Measurements from ENCODE around the gene RASSF7.
A peak's percentile ranks its signal among the peaks of the same experiment; 100 is the strongest.

RASSF7 gene

DNA sequence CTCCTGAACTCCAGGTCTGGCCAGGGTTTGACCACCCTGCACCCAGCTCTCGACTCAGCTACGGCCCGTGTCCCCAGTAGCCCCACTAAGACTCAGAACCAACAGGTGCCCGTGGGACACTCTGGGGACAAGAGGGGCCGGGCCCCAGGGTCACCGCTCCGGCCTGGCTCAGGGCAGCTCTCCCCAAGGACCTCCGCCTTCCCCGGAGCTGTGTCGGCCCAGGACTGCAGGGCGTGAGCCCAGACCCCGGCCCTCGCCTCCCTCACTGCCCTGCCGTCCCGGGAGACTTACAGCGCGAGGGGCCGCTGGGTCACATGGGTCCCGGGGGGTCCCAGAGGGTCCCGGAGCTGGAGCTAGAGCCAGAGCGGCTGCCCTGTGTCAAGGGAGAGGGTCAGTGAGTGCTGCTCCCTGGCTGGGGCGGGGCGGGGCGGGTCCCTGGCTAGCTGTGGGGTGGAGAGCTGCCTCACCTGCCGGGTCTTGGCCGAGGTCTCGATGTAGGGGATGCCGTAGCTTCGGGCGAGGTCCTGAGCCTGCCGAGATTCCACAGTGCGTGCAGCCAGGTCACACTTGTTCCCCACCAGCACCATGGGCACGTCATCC is 27.7 kb upstream of the RASSF7 start:
- no peak for DNase-seq (ENCODE audit: low read depth)

DNA sequence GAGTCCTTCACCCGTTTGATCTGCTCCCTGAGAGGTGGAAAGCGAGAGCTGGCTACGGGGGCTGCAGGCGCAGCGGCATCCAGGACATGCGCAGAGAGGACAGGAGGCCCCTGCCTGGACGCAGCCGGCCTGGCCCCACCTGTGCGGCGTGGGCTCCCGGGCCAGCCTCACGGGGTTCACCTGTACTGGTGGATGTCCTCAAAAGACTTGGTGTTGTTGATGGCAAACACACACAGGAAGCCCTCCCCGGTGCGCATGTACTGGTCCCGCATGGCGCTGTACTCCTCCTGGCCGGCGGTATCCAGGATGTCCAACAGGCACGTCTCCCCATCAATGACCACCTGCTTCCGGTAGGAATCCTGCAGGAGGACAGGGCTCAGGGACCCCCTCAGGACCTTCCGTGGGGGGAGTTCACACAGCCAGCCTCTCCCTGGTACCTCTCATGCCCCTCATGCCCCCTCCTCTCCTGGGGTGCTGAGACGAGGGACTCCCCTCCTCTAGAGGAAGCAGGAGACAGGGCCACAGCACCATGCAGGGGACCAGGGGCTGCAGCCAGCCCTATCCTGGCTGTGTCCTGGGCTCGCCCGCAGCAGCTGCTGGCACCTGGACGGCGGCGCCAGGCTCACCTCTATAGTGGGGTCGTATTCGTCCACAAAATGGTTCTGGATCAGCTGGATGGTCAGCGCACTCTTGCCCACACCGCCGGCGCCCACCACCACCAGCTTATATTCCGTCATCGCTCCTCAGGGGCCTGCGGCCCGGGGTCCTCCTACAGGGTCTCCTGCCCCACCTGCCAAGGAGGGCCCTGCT is 27.0 kb upstream of the RASSF7 start:
- no peak for DNase-seq (ENCODE audit: low read depth)

DNA sequence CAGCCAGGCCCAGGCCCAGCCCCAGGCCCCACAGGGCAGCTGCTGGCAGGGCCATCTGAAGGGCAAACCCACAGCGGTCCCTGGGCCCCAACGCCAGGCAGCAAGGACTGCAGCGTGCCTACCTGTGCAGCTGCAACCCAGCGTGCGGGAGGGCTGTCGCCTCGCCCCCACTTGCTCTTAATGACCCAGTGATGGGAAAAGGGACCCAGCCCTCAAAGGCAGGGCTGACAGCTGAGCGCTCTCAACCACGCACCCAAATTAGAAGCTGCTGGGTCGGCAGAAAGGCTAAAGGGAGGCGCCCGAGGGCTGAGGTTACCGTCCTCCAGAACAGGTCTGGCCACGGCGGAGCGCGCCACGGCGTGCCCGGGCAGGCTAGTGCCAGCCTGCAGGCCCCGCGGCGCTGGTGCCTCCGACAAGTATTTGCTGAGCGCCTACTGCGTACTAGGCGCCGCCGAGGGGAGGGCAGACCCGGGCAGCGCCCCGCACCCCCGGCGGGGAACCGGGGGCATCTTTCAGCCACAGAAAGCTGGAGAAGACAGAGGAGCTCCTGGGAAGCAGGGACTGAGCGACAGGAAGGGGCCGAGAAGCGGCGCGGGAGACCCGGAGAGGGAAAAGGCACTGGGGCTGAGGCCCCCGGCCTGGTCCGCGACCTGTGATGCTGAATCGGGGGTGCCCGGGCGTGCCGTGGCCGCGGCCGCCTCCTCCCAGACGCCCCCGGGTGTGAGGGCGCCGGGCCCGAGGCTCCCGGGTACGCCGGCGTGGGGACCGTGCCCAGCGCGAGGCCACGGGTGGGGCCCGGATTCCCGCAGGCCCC is 26.2 kb upstream of the RASSF7 start:
- DNase-seq (ENCODE audit: low read depth), result no peak

DNA sequence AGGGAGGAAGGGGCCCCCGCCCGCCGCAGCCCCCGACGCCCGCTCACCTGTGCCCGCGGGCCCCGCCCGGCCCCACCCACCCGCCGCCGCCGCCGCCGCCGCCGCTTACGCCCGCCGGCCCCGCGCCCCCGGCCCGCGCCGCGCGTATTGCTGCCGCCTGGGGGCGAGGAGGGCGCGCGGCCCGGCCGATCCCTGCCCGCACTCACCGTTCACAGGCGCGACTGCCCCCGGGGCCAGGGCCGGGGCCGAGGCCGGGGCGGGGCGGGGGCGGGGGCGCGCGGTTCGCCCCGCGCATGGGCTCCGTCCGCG is 25.6 kb upstream of the RASSF7 start:
- no peak for DNase-seq (ENCODE audit: low read depth)

DNA sequence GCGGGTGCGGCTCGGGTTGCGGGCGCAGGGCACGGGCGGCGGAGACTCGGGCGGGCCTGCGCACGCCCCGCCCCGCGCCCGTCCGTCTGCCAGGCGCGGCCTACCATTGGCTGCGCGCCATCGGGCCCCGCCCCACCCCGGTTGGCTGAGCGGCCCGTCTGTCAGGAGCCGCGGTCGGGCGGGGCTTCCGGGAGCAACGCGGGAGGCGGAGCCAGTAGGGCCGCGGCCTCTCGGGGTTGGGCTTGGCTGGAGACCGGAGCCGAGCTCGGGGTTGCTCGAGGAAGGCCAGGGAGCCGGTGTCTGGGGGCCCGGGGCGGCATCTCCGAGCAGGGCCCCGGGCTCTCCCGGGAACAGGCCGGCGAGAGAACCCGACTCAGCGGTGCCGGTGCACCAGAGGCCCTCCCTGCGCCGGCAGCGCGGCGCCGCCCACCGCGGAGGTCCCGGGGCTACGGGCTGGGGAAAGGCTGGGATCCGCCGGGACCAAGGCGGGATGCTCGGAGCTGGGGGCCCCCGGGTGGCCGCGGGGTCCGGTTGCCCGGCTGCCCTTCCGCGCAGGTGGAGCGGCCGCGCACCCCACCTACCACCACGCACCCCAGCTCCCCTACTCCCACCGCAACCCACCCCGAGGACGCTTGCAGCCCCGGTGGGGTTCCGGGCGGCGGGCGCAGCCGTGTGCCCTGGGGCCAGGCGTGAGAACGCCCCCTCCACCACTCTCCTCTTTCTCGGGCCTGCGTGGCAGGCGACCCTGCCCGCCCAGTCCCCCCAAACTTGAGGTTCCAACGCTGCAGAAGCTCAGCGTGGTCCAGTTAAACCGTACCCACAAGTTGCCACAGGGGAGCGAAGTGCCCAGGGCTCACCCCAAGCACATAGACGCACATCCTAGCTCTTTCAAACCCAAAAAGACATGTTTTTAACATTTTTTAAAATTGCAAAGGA is 25.0 kb upstream of the RASSF7 start, which contains the start of gene HRAS:
Gene HRAS (minus strand): TSS at position 58 of the 936 bp plus-strand sequence.
- peak; percentile 96 for DNase-seq (ENCODE audit: low read depth)

DNA sequence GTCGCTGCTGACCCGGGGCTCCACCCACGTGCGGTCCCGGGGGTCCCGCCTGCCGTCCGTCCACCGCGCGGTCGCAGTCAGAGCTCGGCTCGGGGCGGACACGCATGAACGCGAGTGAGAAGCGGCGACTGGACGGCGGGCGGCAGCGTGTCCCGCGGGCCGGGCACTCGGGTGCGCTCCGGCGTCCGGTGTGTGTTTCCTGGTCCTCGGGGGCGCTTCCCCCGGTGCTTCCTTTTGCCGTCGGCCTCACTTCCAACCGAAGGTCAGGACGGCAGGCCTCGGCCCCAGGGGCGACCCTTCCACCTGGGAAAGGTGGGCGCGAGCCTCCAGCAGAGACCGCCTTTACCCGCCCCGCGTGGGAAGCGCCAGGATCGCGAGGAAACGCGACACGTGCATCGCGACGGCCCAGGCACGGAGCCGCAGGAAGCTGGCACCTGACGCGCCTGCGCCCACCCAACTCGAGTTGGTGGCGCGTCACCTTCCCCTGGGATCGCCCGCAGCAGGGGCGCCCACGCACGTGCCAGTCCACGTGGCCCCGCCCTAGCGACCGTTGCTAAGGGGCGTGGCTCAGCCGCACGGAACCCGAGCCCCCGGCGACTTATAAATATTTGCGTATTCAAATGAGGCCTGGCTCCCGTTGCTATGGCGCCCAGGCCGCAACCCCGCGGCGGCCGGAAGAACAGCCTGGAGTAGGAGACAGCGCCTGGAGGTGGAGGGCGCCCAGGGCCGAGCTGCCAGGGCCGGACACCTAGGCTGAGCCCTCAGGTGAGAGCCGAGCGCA is 23.7 kb upstream of the RASSF7 start, which contains the start of gene LRRC56:
Gene LRRC56 (plus strand): TSS at position 687 of the 781 bp plus-strand sequence. CDS start 3,158 bp downstream, outside the sequence.
- DNase-seq (ENCODE audit: low read depth), result peak; percentile 85

DNA sequence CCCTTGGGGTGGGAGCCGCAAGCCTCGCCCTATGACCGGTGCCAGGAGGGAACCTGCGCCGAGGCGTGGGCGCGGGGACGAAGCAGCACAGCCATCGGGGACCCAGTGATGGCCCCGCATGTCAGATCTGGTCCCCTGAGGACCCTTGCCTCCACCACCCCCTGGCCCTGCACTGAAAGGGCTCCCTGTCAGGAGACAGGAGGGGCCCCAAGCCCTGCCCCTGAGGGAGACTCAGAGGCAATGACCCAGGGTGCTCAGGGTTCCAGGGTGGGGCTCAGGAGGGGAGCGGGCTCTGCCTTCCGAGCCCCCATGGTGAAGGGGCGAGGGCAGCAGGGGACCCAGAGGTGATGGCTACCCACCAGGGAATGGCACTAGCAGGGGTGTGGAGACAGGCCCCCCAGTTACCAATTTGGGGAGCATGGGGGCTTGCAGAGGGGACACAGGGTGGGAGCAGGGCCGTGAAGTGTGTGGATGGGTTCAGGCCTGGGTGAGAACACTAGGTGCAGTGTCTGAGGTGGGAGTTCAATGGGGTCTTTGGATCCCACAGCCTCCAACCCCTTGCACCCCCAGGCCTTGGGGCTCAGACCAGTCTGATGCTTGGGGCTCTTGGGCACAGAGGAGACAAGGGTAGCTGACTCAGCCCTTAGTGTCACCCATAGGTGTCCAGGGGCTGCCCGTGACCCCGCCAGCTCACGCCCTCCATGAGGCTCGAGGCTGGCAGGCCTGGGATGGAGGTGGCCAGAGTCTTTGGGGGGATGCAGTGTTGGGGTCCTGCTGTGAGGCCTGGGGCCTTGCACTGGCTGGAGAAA is 22.9 kb upstream of the RASSF7 start:
- DNase-seq (ENCODE audit: low read depth), result no peak

DNA sequence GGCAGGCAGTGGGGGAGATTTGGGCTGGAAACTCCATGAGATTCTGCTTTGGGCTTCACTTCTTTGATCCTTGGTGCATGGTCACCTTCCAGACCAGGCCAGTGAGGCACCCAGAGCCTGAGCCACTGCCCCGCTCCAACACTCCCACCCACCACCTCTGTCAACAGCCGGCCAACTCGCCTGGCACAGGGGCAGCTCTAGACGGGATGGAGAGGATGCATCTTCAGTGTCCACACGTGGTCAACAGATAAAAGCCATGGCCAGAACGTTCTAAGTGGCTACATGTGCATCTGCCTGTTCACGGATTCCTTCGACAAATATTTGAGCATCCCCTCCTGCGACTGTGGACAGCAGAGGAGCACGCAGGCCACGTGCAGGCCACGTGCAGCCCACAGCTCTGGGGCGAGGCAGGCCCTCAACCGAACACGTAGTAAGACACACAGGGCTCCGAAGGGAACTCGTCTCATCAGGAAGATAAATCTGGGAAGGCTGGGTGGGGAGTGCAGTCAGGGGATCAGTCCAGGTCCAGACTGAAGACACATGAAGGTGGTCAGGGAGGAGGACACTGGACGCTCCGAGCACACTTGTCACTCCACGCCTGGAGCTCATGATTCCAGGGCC is 22.2 kb upstream of the RASSF7 start:
- DNase-seq (ENCODE audit: low read depth), result no peak

DNA sequence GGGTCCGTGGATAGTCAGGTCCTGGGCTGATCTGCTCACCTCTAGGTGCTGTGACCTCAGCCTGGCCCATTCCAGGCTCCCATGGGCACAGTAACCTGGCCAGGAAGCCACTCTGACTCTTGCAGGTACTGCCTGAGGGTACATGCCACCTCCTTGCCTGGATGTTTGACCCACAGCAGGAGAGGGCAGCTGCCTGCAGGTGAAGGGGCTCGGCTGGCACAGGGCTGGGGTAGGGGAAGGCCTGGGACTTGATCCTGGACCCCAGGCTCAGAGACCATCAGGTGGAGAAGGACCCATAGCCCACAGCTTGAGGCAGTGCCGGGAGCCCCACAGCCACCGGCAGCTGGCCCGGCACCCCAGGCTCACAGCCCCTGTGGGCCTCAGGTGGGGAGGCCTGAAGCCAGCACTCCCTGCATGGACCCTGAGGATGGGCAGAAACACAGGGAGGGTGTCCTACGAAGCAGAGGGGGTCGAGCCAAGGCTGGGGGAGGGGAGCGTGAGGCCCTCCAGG is 20.7 kb upstream of the RASSF7 start:
- DNase-seq (ENCODE audit: low read depth), result no peak

DNA sequence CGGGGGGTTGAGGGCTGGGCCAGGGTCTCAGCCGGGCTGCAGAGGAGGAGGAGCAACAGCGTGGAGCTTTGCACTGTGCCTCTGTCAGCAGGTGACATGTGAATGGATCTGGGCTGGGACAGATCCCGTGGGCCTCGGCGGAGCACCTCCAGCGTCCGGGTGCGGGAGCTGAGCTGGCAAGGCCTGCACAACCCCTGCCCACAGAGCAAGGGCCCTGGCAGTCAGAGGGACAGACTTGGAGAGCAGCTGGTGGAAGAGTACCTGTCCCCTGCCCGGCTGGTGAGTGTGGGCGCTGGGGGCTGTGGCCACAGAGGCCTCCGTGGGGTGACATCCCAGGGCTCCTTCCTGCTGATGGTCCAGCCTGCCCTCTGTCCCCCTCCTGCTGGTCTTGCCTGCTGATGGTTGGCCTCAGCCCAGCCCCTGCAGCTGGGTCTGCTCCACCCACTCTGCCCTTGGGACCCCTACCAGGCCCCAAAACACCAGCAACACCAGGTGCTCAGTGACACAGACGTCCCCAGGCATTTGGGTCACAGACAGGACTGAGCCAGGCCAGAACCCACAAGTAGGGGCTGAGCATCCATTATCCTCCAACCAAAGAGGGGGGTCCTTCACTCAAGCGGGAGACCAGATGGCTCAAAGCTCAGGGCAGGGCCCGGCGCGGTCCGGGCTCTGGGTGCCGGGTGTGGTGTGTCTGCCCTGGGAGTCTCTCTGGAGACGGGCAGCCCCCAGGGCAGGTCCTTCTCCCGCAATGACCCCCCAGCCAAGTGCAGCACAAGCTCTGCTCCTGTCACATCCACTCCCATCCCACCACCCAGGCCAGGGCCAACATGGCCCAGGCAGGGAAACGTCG is 20.0 kb upstream of the RASSF7 start:
- no peak for DNase-seq (ENCODE audit: low read depth)

DNA sequence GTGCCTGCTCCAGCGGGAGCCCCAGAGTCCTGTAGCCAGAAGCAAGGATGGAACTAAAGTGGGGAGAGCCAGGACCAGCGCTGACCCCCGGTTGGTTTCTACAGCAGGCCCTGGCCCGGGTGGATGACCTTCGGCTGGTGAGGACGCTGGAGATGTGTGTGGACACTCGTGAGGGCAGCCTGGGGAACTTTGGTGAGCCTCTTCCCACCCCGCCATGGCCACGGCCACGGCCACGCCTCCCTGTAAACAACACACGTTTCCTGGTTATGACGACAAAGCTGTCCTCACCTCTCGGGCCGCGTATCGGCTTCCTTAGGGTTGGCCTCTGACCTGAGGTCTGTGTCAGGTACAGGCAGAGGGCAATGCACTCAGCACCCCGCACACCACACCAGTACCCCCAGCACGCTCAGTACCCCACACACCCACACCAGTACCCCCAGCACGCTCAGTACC is 19.3 kb upstream of the RASSF7 start:
- DNase-seq (ENCODE audit: low read depth), result no peak

DNA sequence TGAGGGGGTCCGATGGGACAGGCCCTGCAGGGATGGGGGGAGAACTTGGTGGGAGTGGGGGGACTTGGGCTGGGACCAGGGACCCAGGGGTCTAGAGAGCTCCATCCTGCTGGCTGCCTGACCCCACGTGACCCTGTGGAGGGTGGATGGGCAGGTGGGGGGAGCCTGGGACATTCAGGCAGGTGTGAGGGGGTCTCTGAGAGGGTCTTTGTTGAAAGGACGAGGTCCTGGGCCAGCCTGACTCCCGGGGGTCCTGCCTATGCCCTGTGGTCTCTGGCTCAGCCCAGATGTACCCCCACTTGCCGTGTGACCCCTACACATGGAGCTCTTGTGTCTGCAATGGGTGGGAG is 16.0 kb upstream of the RASSF7 start:
- DNase-seq (ENCODE audit: low read depth), result no peak

DNA sequence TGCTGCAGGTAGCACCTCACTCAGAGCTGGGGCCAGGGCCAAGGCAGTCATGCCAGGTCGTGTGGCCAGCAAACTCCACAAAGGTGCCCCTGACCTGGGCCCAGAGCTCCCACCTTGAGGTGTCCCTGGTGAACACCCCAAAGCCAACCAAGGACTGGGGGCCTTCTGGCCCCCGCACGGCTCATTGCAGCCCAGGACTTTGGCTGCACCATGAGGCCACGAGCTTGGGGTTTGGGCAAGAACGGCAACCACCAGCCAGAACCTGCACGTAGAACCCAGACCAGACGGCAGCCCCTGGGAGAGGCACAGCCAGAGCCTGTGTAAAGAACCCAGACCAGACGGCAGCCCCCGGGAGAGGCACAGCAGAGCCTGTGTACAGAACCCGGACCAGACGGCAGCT is 15.6 kb upstream of the RASSF7 start:
- DNase-seq (ENCODE audit: low read depth), result no peak

DNA sequence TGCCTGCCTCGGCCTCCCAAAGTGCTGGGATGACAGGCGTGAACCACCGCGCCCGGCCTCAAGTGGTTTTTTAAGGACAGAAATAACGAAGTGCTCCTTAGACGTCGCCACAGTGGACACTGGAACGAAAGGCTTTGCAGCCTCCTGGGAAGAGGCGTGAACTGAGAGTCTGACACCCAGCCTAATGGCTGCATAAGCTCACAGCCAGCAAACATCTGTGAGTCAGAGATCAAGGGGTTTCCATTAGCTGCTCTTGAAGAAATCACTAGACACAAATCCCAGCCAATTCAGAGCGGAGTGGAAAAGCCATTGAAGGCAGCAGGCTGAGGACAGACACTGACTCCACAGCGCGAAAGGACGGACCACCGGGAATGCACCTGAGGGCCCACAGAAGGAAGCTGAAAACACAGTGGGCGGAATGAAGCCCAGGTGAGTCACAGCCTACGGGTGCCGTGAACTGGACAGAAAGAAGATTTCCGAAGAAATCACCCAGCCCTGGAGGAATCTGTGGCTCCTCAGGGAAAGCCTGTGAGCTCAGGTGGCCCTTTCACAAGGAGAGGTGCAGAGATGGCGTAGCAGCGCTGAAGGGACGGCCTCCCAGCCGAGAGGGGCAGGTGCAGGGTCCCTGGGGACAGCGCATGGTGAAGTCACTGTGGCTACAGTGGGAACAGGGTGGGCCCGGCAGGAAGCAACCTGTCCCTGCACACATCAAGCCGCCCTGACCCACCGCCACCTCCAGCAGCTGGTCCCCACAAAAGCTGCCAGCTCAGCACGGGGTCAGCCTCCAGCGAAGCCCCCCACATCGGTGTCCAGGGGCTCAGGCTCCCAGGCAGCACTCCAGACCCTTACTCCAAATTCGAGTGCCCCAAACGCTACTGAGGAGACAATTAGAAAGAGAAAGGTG is 11.8 kb upstream of the RASSF7 start:
- DNase-seq (ENCODE audit: low read depth), result no peak

DNA sequence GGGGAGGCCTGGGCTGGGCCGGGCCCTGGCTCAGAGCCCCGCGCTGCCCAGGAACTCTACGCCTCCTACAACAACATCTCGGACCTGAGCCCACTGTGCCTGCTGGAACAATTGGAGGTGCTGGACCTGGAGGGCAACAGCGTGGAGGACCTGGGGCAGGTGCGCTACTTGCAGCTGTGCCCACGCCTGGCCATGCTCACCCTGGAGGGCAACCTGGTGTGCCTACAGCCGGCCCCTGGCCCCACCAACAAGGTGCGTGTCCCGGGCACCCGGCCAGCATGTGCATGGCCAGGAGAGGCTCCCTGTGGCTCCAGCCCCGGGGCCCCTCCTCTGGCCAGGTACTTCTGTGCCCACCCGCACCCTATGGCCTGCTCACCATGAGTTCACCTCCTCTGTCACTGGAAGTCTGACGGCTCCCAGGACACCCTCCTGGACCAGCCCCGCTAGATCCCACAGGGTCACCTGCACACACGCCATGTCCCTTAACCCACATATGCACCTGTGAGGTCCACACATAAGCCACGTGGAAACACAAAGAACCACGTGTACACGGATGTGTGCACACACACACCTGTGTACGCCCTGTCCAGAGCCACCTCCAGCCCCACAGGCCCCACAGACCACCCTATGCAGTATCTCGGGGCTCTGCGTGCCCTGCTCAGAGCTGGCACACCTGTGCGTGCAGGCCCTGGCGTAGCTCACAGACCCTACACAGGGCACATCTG is 10.6 kb upstream of the RASSF7 start:
- DNase-seq (ENCODE audit: low read depth), result no peak

DNA sequence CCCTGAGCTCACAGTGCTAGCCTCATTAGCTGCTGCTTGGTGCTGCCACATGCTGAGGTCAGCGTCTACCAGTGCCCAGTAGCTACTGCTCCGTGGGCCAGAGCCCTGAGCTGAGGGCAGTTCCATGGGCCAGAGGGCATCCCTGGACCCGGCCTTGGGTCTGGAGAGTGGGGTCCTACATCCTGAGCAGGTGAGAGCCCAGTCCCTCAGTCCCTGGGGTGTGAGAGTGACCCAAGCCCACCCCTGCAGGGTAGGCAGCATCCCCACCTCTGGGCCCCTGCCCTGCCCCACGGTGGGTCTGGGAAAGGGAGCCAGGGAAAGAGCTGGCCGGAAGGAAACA is 10.1 kb upstream of the RASSF7 start:
- no peak for DNase-seq (ENCODE audit: low read depth)

DNA sequence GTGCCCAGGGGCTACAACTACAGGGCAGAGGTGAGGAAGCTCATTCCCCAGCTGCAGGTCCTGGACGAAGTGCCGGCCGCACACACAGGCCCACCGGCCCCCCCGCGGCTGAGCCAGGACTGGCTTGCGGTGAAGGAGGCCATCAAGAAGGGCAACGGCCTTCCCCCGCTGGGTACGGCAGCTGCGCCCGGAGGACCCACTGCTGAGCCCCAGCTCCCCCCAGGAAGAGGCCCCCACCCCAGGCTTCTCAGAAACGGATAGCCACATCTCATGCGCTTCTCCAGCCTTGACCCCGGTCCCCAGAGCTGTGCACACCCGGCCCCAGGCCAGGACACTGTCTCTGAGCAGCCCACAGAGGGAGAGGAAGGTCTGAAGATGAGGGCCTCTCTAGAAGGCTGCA is 9.6 kb upstream of the RASSF7 start:
- DNase-seq (ENCODE audit: low read depth), result no peak
